H1 (cell line): ENCODE measurements around the gene GBP5. TPM values are rescaled to one million over a fixed set of nuclear protein-coding genes. Genes with fewer than 3 reads are reported as not detected.

Experiments
- SAP30 ChIP-seq: fragments of 300-600 bp; sonication (generic); IDR thresholded peaks from 2 replicates; pipeline ENCODE4 v1.7.1; 2012; ENCODE audit warnings: low read length, moderate library complexity, mild to moderate bottlenecking, inconsistent platforms; ENCODE audit not compliant: insufficient read depth, insufficient replicate concordance
- polyA plus RNA-seq, 7 experiments: library from polyadenylated mRNA; depleted of rRNA in 3 of 7; stranded (reverse) in 5 of 7; unstranded in 2 of 7; fragments of >200 nt in 5 of 7; fragments of 200-250 nt in 2 of 7; gene quantifications; 1 replicate in 5 of 7; 2 replicates in 1 of 7; 4 replicates in 1 of 7; pipeline versions ENCODE4 v1.2.1 to v1.2.3, GENCODE V29; 2011 to 2013; ENCODE audit warnings: missing spikeins in 2 of 7, mixed read lengths in 2 of 7
- total RNA-seq: library from RNA; stranded (reverse); fragmentation: NEBNext Ultra II Directional; extraction: Animal tissue kit (Norgen Biotek cat#: 25700); gene quantifications from 2 replicates; pipeline ENCODE4 v1.2.1, GENCODE V29; 2021
- TF ChIP-seq, protein P1 (sequence below): fragments of 300-600 bp; sonication (generic); IDR thresholded peaks from 2 replicates; pipeline ENCODE4 v1.7.1; 2012; ENCODE audit warnings: low read length, moderate library complexity, mild to moderate bottlenecking, inconsistent platforms; ENCODE audit not compliant: insufficient replicate concordance

The GBP5 gene
- total and polyA plus RNA-seq, 2 of the 8 experiments (the other 6 are each of a cell fraction or from before 2014, with no cell fraction given) = not detected

DNA sequence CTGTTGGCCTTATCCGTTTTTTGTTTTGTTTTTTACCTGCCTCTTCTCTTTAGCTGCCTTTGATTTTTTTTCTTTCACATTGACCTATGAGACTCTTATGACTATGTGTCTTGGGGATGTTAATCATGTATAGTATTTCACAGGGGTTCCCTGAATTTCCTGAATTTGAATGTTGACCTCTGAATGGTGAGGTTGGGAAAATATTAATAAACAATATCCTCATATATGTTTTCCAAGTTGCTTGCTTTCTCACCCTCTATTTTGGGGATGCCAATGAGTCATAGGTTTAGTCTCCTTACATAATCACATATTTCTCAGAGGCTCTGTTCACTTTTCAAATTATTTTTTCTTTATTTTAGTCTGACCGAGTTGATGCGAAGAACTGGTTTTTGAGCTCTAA is 29.6 kb downstream of the GBP5 start (continued):
- TF ChIP-seq, protein P1, sequence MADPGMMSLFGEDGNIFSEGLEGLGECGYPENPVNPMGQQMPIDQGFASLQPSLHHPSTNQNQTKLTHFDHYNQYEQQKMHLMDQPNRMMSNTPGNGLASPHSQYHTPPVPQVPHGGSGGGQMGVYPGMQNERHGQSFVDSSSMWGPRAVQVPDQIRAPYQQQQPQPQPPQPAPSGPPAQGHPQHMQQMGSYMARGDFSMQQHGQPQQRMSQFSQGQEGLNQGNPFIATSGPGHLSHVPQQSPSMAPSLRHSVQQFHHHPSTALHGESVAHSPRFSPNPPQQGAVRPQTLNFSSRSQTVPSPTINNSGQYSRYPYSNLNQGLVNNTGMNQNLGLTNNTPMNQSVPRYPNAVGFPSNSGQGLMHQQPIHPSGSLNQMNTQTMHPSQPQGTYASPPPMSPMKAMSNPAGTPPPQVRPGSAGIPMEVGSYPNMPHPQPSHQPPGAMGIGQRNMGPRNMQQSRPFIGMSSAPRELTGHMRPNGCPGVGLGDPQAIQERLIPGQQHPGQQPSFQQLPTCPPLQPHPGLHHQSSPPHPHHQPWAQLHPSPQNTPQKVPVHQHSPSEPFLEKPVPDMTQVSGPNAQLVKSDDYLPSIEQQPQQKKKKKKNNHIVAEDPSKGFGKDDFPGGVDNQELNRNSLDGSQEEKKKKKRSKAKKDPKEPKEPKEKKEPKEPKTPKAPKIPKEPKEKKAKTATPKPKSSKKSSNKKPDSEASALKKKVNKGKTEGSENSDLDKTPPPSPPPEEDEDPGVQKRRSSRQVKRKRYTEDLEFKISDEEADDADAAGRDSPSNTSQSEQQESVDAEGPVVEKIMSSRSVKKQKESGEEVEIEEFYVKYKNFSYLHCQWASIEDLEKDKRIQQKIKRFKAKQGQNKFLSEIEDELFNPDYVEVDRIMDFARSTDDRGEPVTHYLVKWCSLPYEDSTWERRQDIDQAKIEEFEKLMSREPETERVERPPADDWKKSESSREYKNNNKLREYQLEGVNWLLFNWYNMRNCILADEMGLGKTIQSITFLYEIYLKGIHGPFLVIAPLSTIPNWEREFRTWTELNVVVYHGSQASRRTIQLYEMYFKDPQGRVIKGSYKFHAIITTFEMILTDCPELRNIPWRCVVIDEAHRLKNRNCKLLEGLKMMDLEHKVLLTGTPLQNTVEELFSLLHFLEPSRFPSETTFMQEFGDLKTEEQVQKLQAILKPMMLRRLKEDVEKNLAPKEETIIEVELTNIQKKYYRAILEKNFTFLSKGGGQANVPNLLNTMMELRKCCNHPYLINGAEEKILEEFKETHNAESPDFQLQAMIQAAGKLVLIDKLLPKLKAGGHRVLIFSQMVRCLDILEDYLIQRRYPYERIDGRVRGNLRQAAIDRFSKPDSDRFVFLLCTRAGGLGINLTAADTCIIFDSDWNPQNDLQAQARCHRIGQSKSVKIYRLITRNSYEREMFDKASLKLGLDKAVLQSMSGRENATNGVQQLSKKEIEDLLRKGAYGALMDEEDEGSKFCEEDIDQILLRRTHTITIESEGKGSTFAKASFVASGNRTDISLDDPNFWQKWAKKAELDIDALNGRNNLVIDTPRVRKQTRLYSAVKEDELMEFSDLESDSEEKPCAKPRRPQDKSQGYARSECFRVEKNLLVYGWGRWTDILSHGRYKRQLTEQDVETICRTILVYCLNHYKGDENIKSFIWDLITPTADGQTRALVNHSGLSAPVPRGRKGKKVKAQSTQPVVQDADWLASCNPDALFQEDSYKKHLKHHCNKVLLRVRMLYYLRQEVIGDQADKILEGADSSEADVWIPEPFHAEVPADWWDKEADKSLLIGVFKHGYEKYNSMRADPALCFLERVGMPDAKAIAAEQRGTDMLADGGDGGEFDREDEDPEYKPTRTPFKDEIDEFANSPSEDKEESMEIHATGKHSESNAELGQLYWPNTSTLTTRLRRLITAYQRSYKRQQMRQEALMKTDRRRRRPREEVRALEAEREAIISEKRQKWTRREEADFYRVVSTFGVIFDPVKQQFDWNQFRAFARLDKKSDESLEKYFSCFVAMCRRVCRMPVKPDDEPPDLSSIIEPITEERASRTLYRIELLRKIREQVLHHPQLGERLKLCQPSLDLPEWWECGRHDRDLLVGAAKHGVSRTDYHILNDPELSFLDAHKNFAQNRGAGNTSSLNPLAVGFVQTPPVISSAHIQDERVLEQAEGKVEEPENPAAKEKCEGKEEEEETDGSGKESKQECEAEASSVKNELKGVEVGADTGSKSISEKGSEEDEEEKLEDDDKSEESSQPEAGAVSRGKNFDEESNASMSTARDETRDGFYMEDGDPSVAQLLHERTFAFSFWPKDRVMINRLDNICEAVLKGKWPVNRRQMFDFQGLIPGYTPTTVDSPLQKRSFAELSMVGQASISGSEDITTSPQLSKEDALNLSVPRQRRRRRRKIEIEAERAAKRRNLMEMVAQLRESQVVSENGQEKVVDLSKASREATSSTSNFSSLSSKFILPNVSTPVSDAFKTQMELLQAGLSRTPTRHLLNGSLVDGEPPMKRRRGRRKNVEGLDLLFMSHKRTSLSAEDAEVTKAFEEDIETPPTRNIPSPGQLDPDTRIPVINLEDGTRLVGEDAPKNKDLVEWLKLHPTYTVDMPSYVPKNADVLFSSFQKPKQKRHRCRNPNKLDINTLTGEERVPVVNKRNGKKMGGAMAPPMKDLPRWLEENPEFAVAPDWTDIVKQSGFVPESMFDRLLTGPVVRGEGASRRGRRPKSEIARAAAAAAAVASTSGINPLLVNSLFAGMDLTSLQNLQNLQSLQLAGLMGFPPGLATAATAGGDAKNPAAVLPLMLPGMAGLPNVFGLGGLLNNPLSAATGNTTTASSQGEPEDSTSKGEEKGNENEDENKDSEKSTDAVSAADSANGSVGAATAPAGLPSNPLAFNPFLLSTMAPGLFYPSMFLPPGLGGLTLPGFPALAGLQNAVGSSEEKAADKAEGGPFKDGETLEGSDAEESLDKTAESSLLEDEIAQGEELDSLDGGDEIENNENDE = no peak
- no peak for TF ChIP-seq SAP30
